Smooth muscle cell (in vitro differentiated cells): ENCODE results near the gene NALCN. TPM values are rescaled to one million over a fixed set of nuclear protein-coding genes. Genes with fewer than 3 reads are reported as not detected.
A peak's percentile ranks its signal among the peaks of the same experiment; 100 is the strongest.

ENCODE experiments used
- DNase-seq: peaks from one replicate; lab custom pipeline; 2025; ENCODE audit not compliant: unreplicated experiment; lab: John Stamatoyannopoulos, UW
- H2AFZ ChIP-seq: fragments of 200-600 bp; sonication (generic); 2 replicates; pipeline ENCODE4 v1.6.0; 2016; ENCODE audit warnings: antibody characterized with exemption, low read depth, mild to moderate bottlenecking
- H3F3A ChIP-seq: fragments of 200-600 bp; sonication (generic); 2 replicates; pipeline ENCODE4 v1.6.0; 2017; ENCODE audit warnings: antibody characterized with exemption, low read depth
- H3K27ac ChIP-seq: fragments of 200-600 bp; sonication (generic); 2 replicates; pipeline ENCODE4 v1.5.1; 2016; ENCODE audit warnings: low read depth, mild to moderate bottlenecking
- H3K27me3 ChIP-seq: fragments of 200-600 bp; sonication (generic); 2 replicates; pipeline ENCODE4 v1.6.1; 2016; ENCODE audit warnings: low read depth, mild to moderate bottlenecking
- H3K36me3 ChIP-seq: fragments of 200-600 bp; sonication (generic); 2 replicates; pipeline ENCODE4 v1.5.1; 2016; ENCODE audit warnings: low read depth
- H3K4me1 ChIP-seq: fragments of 200-600 bp; sonication (generic); 2 replicates; pipeline ENCODE4 v1.5.1; 2016; ENCODE audit warnings: low read depth
- H3K4me2 ChIP-seq: fragments of 200-600 bp; sonication (generic); 2 replicates; pipeline ENCODE4 v1.6.0; 2016; ENCODE audit warnings: mild to moderate bottlenecking
- H3K4me3 ChIP-seq: fragments of 200-600 bp; sonication (generic); 2 replicates; pipeline ENCODE4 v1.5.1; 2016; ENCODE audit warnings: mild to moderate bottlenecking
- H3K79me2 ChIP-seq: fragments of 200-600 bp; sonication (generic); 2 replicates; pipeline ENCODE4 v1.6.0; 2016; ENCODE audit warnings: low read depth, mild to moderate bottlenecking
- H3K9ac ChIP-seq: fragments of 200-600 bp; sonication (generic); 2 replicates; pipeline ENCODE4 v1.6.0; 2016; ENCODE audit warnings: low read depth
- H3K9me3 ChIP-seq: fragments of 200-600 bp; sonication (generic); replicated peaks from 2 replicates; pipeline ENCODE4 v1.5.1; 2016; ENCODE audit warnings: low read depth
- H4K20me1 ChIP-seq: fragments of 200-600 bp; sonication (generic); 2 replicates; pipeline ENCODE4 v1.6.0; 2016; ENCODE audit warnings: low read depth
- WGBS: methylation state at CpG from one replicate; pipeline ENCODE4 v1.1.7; 2016; ENCODE audit warnings: low lambda C conversion rate; 5-methylcytosine and 5-hydroxymethylcytosine counted together
- polyA plus RNA-seq: library from polyadenylated mRNA; unstranded; fragments of >200 nt; fragmentation: Nextera tagmentation; extraction: Ambion mirVana; gene quantifications from 2 replicates; pipeline ENCODE4 v1.2.1, GENCODE V29; 2016
- total RNA-seq: library from RNA; depleted of rRNA; stranded (reverse); fragments of >200 nt; gene quantifications from 2 replicates; pipeline ENCODE4 v1.2.3, GENCODE V29; 2014
- TF ChIP-seq, protein P1 (sequence below): fragments of 200-600 bp; sonication (generic); IDR thresholded peaks from 2 replicates; pipeline ENCODE4 v1.5.1; 2017; ENCODE audit warnings: borderline replicate concordance, mild to moderate bottlenecking, antibody characterized with exemption; ENCODE audit not compliant: insufficient read depth, poor library complexity, severe bottlenecking

Gene NALCN
- total and polyA plus RNA-seq, 2 experiments from 2014 or later = 4.1 to 6.0 TPM

DNA sequence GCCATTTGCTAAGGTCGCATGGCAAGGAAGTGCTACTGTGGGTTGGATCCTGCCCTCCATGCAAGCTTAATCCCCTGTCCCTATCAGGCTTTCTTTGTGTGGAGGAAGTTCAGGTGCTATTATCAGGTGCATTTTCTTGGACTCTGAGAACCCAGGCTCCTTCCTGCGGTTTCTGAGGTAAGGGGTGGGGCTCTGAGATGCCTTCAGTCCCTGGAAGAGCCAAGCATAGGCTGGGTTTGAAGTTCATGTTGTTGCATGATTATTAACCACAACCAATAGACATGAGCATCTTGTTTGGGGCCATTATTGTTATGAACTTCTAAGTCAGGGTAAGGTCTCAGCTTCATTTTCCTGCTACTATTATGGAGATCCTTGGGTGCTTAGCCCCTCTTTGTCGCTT lies 109.5 kb downstream of the NALCN start:
- H3K36me3 ChIP-seq = no peaks in the 10 kb centered on the region
- H3K4me1 ChIP-seq = peaks cover 16% of the 10 kb centered on the region
- peak overlapping the region; percentile 6 for H3K9ac ChIP-seq
- H2AFZ ChIP-seq = no peak overlapping the region
- peak overlapping the region; percentile 19 for H3K4me2 ChIP-seq
- H3K27me3 ChIP-seq = no peaks in the 10 kb centered on the region
- no peak for DNase-seq
- 66% methylated on average over 3 of the region's 3 CpGs for WGBS
- peak overlapping the region; percentile 90 for H3K27ac ChIP-seq
- peaks cover 9% of the 10 kb centered on the region for H3F3A ChIP-seq
- H3K9me3 ChIP-seq = no peaks in the 10 kb centered on the region
- H4K20me1 ChIP-seq = no peaks in the 10 kb centered on the region
- no peak overlapping the region for H3K4me3 ChIP-seq
- TF ChIP-seq, protein P1, sequence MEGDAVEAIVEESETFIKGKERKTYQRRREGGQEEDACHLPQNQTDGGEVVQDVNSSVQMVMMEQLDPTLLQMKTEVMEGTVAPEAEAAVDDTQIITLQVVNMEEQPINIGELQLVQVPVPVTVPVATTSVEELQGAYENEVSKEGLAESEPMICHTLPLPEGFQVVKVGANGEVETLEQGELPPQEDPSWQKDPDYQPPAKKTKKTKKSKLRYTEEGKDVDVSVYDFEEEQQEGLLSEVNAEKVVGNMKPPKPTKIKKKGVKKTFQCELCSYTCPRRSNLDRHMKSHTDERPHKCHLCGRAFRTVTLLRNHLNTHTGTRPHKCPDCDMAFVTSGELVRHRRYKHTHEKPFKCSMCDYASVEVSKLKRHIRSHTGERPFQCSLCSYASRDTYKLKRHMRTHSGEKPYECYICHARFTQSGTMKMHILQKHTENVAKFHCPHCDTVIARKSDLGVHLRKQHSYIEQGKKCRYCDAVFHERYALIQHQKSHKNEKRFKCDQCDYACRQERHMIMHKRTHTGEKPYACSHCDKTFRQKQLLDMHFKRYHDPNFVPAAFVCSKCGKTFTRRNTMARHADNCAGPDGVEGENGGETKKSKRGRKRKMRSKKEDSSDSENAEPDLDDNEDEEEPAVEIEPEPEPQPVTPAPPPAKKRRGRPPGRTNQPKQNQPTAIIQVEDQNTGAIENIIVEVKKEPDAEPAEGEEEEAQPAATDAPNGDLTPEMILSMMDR = no peak
- no peaks in the 10 kb centered on the region for H3K79me2 ChIP-seq

DNA sequence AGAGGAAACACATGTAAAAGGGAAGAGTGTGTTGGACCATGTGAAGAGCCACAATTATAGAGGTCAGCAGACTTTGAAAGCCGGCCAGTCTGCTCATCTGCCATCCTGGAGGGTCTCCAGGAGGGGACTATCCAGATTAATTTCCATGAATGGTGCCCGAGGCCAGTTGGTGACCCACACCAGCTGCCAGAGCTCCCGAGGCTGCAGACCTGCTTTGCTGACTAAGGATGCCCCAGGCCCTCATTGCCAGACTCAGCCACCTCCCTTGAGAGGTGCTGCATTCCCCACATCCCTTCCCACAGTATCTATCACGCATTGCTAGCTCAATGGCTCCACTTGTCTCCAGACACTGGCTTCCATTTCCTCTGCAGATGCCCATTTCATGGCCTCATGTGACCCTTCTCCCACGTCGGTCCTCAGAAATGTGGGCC lies 110.3 kb downstream of the NALCN start:
- H3K27me3 ChIP-seq = no peaks in the 10 kb centered on the region
- no peak overlapping the region for H3K4me2 ChIP-seq
- peak overlapping the region; percentile 90 for H3K27ac ChIP-seq
- H2AFZ ChIP-seq = no peak overlapping the region
- H3K36me3 ChIP-seq = no peaks in the 10 kb centered on the region
- H3K4me3 ChIP-seq = no peak overlapping the region
- DNase-seq = no peak
- 84% methylated on average over 6 of the region's 6 CpGs for WGBS
- peaks cover 16% of the 10 kb centered on the region for H3K4me1 ChIP-seq
- no peaks in the 10 kb centered on the region for H3K79me2 ChIP-seq
- H3F3A ChIP-seq = peaks cover 9% of the 10 kb centered on the region
- no peak overlapping the region for H3K9ac ChIP-seq
- H4K20me1 ChIP-seq = no peaks in the 10 kb centered on the region
- TF ChIP-seq, protein P1 = no peak
- no peaks in the 10 kb centered on the region for H3K9me3 ChIP-seq

DNA sequence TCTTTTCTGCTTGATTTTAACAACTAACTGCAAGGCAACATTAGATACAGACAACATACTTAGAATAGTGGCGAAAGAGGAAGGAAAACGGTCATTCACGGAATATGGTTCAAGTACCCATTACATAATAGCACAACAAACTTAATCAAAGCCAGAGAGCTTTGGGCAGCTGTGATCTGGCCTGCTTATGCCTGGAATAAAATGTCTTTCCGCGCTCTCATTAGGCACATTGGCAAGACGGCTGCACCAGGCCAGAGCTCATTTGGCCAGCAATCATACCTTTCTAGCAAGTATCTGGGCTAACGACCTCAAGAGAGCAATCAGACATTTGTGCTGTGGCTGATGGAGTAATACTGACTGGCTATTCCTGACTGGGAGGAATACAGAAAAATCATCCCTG lies 112.8 kb downstream of the NALCN start:
- Histone ChIP-seq H3K27ac (no peak overlapping the region), H3K27me3 (no peaks in the 10 kb centered on the region), H3K36me3 (no peaks in the 10 kb centered on the region), H3K4me2 (no peak overlapping the region), H2AFZ (peak overlapping the region; percentile 56), H3K9me3 (no peaks in the 10 kb centered on the region), H3K4me1 (peaks cover 16% of the 10 kb centered on the region), H3K9ac (no peak overlapping the region), H3K4me3 (no peak overlapping the region), H3K79me2 (no peaks in the 10 kb centered on the region), H4K20me1 (no peaks in the 10 kb centered on the region), H3F3A (peaks cover 6% of the 10 kb centered on the region)
- TF ChIP-seq, protein P1 = no peak
- DNase-seq = no peak
- 91% methylated on average over 7 of the region's 7 CpGs for WGBS

DNA sequence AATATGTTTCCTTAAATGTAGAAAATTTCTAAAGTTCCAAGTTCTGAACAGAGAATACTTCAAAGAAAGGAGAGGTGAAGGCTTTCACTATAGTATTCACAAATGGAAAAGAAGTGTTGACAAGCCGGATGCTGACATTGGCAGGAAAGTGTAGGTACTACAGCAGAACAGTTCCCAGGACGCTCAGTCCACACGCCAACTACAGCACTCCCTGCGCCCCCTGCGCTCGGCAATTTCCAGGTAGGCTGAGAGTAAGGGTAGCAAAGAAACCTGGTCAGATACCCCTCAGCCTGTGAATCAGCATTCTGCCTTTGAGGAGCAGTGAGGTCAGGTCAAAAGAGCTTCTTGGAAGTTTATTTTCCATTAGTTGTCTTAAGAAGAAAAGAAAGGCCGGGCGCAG lies 115.3 kb downstream of the NALCN start:
- TF ChIP-seq, protein P1 = no peak
- Histone ChIP-seq H3K4me3 (no peak overlapping the region), H3K27ac (no peak overlapping the region), H3K36me3 (no peaks in the 10 kb centered on the region), H2AFZ (no peak overlapping the region), H3K4me2 (no peak overlapping the region), H3F3A (no peaks in the 10 kb centered on the region), H3K9me3 (no peaks in the 10 kb centered on the region), H4K20me1 (no peaks in the 10 kb centered on the region), H3K79me2 (no peaks in the 10 kb centered on the region), H3K4me1 (peaks cover 6% of the 10 kb centered on the region), H3K9ac (no peak overlapping the region), H3K27me3 (no peaks in the 10 kb centered on the region)
- DNase-seq = no peak
- WGBS = 94% methylated on average over 8 of the region's 8 CpGs
